ENCODE measurements around the gene KRT4. TPM values are rescaled to one million over a fixed set of nuclear protein-coding genes. Genes with fewer than 3 reads are reported as not detected.

Gene KRT4
- polyA plus RNA-seq, 4 donors = 0.48 to 0.76 (median 0.61) TPM

GRCh38 chr12:52809166-52809565 lies 4.8 kb downstream of the KRT4 start:
- DNase-seq (ENCODE audit: low read depth in 4 of 4, low spot score in 2 of 4) = no peak

DNA sequence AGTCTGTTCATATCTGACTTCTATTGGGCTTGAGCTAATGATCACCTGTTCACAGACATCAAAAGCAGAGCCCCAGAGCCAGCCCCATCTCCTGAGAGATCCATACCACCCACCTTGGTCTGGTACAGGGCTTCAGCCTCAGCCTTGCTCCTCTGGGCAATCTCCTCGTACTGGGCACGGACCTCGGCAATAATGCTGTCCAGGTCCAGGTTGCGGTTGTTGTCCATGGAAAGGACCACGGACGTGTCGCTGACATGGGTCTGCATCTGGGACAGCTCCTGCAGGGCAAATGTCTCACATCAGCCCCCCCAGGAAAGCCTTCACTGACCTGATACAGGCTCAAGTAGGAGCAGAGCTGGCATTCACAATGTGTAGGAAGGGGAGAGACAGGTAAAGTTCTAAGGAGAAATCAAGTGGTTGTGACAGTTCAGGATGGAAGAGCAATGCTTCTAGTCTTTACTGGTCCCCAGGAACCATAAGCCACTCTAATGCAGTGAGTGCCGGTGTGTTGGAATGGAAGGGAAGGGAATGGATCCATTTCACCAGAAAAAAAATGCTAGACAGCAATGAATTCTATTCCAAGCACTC lies 5.2 kb downstream of the KRT4 start:
- no peak for DNase-seq (ENCODE audit: low read depth in 4 of 4, low spot score in 2 of 4)

DNA sequence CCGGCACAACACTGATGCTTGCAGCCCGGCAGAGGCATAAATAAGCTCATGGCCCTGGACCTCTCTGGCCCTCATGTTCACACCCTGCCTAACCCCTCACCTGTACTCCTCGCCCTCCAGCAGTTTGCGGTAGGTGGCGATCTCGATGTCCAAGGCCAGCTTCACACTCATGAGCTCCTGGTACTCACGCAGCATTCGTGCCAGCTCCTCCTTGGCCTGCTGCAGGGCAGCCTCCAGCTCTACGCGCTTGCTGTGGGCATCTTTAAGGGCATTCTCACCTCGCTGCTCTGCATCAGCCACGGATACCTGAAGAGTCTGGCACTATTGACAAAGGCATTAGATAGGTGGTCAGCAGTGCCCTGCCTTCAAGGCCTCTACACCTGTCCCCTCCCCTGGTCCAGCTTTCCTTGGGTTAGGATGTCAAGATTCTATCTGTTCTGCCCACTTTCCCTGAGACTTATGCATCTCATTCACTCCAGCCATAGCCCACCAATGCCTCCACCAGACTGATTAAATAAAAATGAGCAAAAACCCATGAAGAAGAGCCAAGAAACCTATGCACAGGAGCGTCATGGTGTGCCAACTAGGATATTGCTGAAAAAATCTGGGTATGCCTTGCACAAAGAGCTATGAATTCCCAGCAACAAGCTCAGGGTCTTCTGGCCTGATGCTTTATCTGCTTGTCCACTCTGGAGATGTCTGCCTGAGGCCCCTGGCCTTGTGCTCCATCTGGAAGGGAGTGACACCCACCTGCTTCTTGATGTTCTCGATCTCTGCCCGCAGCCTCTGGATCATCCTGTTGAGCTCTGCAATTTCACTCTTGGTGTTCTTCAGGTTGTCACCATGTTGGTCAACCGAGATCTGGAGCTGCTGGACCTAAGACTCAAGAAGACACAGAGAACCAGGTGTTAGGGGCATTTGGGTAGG lies 6.1 kb downstream of the KRT4 start:
- DNase-seq (ENCODE audit: low read depth in 4 of 4, low spot score in 2 of 4) = no peak

- DNase-seq (ENCODE audit: low read depth in 4 of 4, low spot score in 2 of 4) = no peak
These were observed 6.9 kb downstream of the KRT4 start for GRCh38 chr12:52806821-52807543.

DNA sequence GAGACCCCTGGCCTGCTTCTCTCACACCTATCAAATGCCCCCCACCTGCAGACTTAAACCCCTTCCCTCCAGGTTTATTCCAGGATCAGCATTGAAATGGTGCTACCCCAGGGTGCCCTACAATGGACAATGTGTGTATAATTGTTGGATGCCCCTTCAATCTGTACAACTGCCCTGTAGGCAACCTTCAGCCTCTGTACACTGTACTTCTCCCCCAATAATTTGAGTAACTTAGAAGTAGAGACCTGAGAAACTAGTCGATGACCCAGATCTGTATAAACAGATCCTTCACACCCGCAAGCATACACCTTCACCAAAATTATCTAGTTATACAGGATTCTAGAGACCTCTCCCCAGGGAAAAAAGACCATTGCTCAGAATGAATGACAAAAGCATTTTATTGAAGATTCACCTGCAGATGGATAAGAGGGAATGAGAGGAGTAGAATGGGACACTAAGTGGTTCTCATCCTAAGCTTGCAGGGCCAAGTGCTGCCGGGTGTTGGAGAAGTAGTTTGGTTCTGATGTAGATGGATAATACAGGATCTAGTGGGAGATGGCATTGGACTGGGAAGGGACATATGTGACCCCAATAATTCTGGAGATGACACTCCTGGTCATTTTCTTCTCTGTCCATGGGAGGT lies 7.6 kb downstream of the KRT4 start:
- no peak for DNase-seq (ENCODE audit: low read depth in 4 of 4, low spot score in 2 of 4)

- no peak for DNase-seq (ENCODE audit: low read depth in 4 of 4, low spot score in 2 of 4)
These were observed 8.2 kb downstream of the KRT4 start for GRCh38 chr12:52805739-52806138.

- DNase-seq (ENCODE audit: low read depth in 4 of 4, low spot score in 2 of 4) = no peak
These were observed 8.9 kb downstream of the KRT4 start for GRCh38 chr12:52805000-52805399.

DNA sequence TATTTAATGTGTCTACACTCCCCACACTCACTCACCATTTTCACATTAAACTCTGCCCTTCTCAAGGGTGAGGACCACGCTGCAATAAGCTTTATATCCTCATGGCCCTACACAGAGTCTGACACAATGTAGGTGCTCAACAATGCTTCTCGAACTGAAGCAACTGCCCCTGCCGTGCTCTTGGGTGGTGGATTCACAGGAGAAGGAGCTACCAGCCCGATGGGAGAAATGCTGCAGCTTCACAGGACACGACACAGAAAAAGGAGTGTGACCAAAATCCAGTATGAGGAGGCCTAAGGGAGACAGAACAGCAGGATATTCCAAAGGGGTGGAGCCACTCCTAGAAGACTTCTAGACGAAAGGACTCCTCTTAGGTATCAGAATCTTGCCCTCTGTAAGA lies 11.5 kb downstream of the KRT4 start:
- DNase-seq (ENCODE audit: low read depth in 4 of 4, low spot score in 2 of 4) = no peak

- DNase-seq (ENCODE audit: low read depth in 4 of 4, low spot score in 2 of 4) = no peak
These were observed 12.1 kb downstream of the KRT4 start for GRCh38 chr12:52801773-52802172.

GRCh38 chr12:52800259-52800917 lies 13.5 kb downstream of the KRT4 start:
- no peak for DNase-seq (ENCODE audit: low read depth in 4 of 4, low spot score in 2 of 4)

- no peak for DNase-seq (ENCODE audit: low read depth in 4 of 4, low spot score in 2 of 4)
These were observed 14.3 kb downstream of the KRT4 start for GRCh38 chr12:52799505-52800211.

- DNase-seq (ENCODE audit: low read depth in 4 of 4, low spot score in 2 of 4) = no peak
These were observed 15.0 kb downstream of the KRT4 start for GRCh38 chr12:52798671-52799504.

- DNase-seq (ENCODE audit: low read depth in 4 of 4, low spot score in 2 of 4) = no peak
These were observed 15.8 kb downstream of the KRT4 start for GRCh38 chr12:52798003-52798670.

DNA sequence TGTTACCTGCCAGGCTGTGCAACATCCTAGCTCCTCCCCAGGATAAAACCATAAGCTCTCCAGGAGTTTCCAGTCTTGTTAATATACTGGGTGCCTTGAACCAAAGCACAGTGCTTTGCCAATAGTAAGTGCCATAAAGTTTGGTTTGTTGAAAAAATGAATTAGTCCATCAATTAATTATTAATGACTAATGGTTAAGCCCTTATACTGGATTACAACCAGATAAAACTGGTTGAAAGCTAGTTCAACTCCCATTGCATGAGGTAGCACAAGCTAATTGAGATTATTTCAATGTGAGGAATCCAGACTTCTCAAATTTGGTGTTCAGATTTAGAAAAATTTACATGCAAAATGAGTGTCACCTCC lies 16.4 kb downstream of the KRT4 start:
- no peak for DNase-seq (ENCODE audit: low read depth in 4 of 4, low spot score in 2 of 4)

DNA sequence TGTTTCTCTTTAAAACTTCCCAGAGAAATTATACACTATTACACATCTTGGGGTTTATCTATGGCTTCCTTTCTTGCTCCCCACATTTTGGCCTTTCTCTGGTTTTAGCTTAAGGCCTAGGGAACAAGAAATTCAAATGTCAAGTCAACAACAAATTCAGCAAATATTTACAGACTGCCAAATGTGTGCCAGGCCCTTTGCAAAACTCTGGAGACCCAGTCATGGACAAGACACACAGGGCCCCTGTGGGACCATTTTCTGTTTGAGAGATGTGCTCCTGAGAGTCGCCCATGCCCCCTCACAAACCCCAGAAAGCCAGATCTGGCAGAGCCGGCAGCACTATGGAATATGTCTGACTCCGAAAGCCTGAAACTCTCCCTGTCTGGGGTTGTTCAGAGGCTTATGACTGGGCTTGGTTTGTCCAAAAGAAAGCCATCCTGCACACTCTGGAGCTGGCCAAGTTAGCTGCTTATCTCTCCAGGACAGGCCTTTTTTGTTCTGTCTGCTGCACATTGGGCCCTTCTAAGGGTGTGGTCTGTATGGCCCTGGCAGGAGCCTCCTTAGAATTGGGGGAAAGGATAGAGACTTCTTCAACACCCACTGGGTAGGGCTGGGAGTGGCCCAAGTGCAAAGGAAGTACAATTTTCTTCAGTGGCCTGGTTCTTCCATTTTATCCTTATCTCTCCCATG lies 16.9 kb downstream of the KRT4 start:
- DNase-seq (ENCODE audit: low read depth in 4 of 4, low spot score in 2 of 4) = no peak

GRCh38 chr12:52796429-52796794 lies 17.5 kb downstream of the KRT4 start:
- DNase-seq (ENCODE audit: low read depth in 4 of 4, low spot score in 2 of 4) = no peak

GRCh38 chr12:52795694-52796428 lies 18.1 kb downstream of the KRT4 start, which contains the start of gene KRT3:
TSS of gene KRT3 (minus strand) at chr12:52796117. CDS start at chr12:52796042, 75 bp downstream.
- DNase-seq (ENCODE audit: low read depth in 4 of 4, low spot score in 2 of 4) = no peak

All from left renal cortex interstitium (tissue), 4 donors.